ENCODE measurements around the gene USP20.

Gene USP20

GRCh38 chr9:129900263-129901027 is 65.2 kb downstream of the USP20 start:
- H3K4me1 Mint-ChIP-seq: peaks cover 36% of the 10 kb centered on the region

GRCh38 chr9:129901993-129902739 is 66.9 kb downstream of the USP20 start:
- H3K4me3 Mint-ChIP-seq: no peak overlapping the region
- peaks cover 25% of the 10 kb centered on the region for H3K4me1 Mint-ChIP-seq
- peak overlapping the region; percentile 68 for H3K27ac Mint-ChIP-seq
- peaks cover 26% of the 10 kb centered on the region for H3K36me3 Mint-ChIP-seq
- H3K9me3 Mint-ChIP-seq: no peaks in the 10 kb centered on the region
- no peaks in the 10 kb centered on the region for H3K27me3 Mint-ChIP-seq

More at GRCh38 chr9:129900263-129901027, 65.2 kb downstream of the USP20 start:
- H3K27me3 Mint-ChIP-seq: no peaks in the 10 kb centered on the region
- no peaks in the 10 kb centered on the region for H3K9me3 Mint-ChIP-seq
- H3K36me3 Mint-ChIP-seq: peaks cover 30% of the 10 kb centered on the region
- H3K4me3 Mint-ChIP-seq: no peak overlapping the region
- H3K27ac Mint-ChIP-seq: peak overlapping the region; percentile 81

GRCh38 chr9:129902740-129903134 is 67.5 kb downstream of the USP20 start:
- H3K9me3 Mint-ChIP-seq: no peaks in the 10 kb centered on the region
- H3K4me1 Mint-ChIP-seq: peaks cover 25% of the 10 kb centered on the region
- peak overlapping the region; percentile 17 for H3K27ac Mint-ChIP-seq
- H3K27me3 Mint-ChIP-seq: no peaks in the 10 kb centered on the region
- no peak overlapping the region for H3K4me3 Mint-ChIP-seq
- peaks cover 29% of the 10 kb centered on the region for H3K36me3 Mint-ChIP-seq

- Mint-ChIP-seq H3K9me3 (no peaks in the 10 kb centered on the region), H3K27me3 (no peaks in the 10 kb centered on the region), H3K27ac (peak overlapping the region; percentile 74), H3K4me3 (no peak overlapping the region), H3K36me3 (peaks cover 19% of the 10 kb centered on the region), H3K4me1 (peaks cover 13% of the 10 kb centered on the region)
Measured at GRCh38 chr9:129904734-129905133, 69.5 kb downstream of the USP20 start.

DNA sequence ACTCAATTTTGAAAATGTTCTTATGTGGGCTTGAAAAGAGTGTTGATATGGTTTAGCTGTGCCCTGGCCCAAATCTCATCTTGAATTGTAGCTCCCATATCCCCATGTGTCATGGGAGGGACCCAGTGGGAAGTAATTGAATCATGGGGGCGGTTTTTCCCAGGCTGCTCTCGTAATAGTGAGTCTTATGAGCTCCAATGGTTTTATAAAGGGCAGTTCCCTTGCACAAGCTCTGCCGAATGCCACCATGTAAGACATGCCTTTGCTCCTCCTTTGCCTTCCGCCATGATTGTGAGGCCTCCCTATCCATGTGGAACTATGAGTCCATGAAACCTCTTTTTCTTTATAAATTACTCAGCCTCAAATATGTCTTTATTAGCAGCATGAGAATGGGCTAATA is 71.0 kb downstream of the USP20 start:
- H3K36me3 Mint-ChIP-seq: peaks cover 17% of the 10 kb centered on the region
- no peaks in the 10 kb centered on the region for H3K27me3 Mint-ChIP-seq
- H3K4me3 Mint-ChIP-seq: no peak overlapping the region
- peaks cover 21% of the 10 kb centered on the region for H3K4me1 Mint-ChIP-seq
- peak overlapping the region; percentile 74 for H3K27ac Mint-ChIP-seq
- no peaks in the 10 kb centered on the region for H3K9me3 Mint-ChIP-seq

- Mint-ChIP-seq H3K4me3 (no peak overlapping the region), H3K4me1 (peaks cover 18% of the 10 kb centered on the region), H3K27me3 (no peaks in the 10 kb centered on the region), H3K9me3 (no peaks in the 10 kb centered on the region), H3K36me3 (peaks cover 17% of the 10 kb centered on the region), H3K27ac (peak overlapping the region; percentile 84)
Measured at GRCh38 chr9:129907201-129907600, 71.9 kb downstream of the USP20 start.

GRCh38 chr9:129908906-129909305 is 73.6 kb downstream of the USP20 start:
- Mint-ChIP-seq H3K4me3 (no peak overlapping the region), H3K27me3 (no peaks in the 10 kb centered on the region), H3K4me1 (peaks cover 22% of the 10 kb centered on the region), H3K27ac (no peak overlapping the region), H3K36me3 (peaks cover 18% of the 10 kb centered on the region), H3K9me3 (no peaks in the 10 kb centered on the region)

DNA sequence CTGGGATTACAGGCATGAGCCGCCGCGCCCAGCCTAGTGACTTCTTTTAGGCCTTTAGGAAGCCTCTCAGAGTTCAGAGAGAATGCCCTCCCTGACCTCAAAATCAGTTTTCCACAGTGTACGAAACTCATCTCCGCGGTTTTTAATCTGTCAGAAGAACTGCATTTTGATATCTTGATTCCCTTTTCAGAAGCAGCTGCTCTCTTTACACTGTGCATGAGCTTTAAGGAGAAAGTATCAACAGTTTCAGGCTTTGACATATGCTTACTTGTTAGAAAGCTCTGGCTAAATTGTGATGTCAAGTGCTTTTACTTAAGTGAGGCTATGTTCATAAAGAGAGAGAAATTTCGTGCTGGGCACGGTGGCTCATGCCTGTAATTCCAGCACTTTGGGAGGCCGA is 74.6 kb downstream of the USP20 start:
- H3K27ac Mint-ChIP-seq: peak overlapping the region; percentile 8
- H3K36me3 Mint-ChIP-seq: peaks cover 16% of the 10 kb centered on the region
- no peak overlapping the region for H3K4me3 Mint-ChIP-seq
- H3K27me3 Mint-ChIP-seq: no peaks in the 10 kb centered on the region
- H3K4me1 Mint-ChIP-seq: peaks cover 21% of the 10 kb centered on the region
- no peaks in the 10 kb centered on the region for H3K9me3 Mint-ChIP-seq

- Mint-ChIP-seq H3K27ac (peak overlapping the region; percentile 72), H3K36me3 (peaks cover 11% of the 10 kb centered on the region), H3K27me3 (no peaks in the 10 kb centered on the region), H3K9me3 (no peaks in the 10 kb centered on the region), H3K4me1 (peaks cover 18% of the 10 kb centered on the region), H3K4me3 (no peak overlapping the region)
Measured at GRCh38 chr9:129910628-129911567, 75.6 kb downstream of the USP20 start.

GRCh38 chr9:129914051-129914450 is 78.8 kb downstream of the USP20 start:
- H3K4me3 Mint-ChIP-seq: no peak overlapping the region

DNA sequence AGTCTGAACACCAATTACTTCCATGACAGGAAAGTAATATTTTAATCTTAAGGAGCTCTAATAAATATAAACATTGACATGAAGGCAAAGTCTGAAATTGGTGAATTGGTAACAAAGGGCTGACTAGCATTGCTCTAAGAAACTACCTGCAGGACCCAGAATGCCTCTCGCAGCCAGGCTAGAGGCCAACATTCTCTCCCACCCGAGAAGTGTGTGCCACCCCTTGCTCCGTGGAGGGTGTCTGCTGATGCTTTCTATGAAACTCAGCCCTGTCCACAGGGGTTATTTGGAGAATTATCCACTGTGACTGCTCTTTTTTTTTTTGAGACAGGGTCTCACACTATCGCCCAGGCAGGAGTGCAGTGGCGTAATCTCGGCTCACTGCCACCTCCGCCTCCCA is 81.4 kb downstream of the USP20 start:
- H3K9me3 Mint-ChIP-seq: no peaks in the 10 kb centered on the region
- no peak overlapping the region for H3K4me3 Mint-ChIP-seq
- no peaks in the 10 kb centered on the region for H3K27me3 Mint-ChIP-seq
- H3K27ac Mint-ChIP-seq: no peak overlapping the region
- H3K4me1 Mint-ChIP-seq: peaks cover 35% of the 10 kb centered on the region
- peaks cover 12% of the 10 kb centered on the region for H3K36me3 Mint-ChIP-seq

More at GRCh38 chr9:129914051-129914450, 78.8 kb downstream of the USP20 start:
- Mint-ChIP-seq H3K36me3 (peaks cover 10% of the 10 kb centered on the region), H3K27ac (no peak overlapping the region), H3K27me3 (no peaks in the 10 kb centered on the region), H3K4me1 (peaks cover 32% of the 10 kb centered on the region), H3K9me3 (no peaks in the 10 kb centered on the region)

DNA sequence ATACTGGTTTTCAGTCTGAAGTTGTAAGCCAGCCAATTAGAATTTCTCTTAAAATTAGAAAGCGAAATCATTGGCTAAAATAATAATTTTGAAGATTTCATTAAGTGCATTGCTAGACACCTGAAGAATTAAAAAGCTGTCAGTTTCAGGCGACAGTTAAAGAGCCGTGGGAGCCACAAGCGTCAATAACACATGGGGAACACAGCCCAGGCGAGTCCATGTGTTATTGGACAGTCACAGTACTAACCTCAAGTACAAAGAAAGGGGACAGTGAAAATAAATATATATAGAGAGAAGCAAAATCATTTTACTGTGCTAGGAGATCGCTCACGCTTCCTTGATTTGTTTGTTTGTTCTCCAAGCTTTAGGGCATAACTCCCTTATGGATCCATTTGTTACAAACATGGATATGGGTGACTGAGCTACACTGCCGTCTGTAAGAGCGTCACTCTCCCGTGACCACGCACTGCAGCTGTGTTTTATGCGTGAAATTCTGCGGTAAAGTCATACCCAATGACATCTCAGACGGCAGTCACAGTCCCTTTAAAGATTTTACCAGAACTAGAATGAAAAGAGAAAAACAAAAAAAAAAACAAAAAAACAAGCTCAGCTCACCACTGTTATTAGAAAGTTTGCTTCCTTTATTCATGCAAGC is 83.2 kb downstream of the USP20 start:
- H3K4me1 Mint-ChIP-seq: peaks cover 32% of the 10 kb centered on the region
- H3K27me3 Mint-ChIP-seq: no peaks in the 10 kb centered on the region
- no peak overlapping the region for H3K4me3 Mint-ChIP-seq
- H3K27ac Mint-ChIP-seq: peak overlapping the region; percentile 59
- no peaks in the 10 kb centered on the region for H3K9me3 Mint-ChIP-seq
- peaks cover 17% of the 10 kb centered on the region for H3K36me3 Mint-ChIP-seq

DNA sequence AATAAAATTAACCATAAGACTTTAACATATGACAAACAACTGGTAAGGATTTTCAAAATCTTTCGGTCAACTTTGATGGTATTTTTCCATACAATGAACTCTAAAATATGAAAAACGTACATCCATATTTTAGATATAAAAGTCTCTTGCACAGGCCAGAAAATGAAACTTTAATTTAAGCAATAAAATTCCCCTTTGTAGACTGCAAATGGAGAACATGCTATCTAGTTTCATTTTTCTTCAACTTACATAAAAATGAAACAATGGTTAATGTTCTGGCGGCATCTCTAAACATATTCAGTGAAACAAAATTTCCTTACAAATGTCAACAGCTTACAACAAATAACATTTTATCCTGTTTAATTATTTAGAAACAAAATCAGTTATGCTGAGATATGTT is 84.0 kb downstream of the USP20 start:
- peaks cover 37% of the 10 kb centered on the region for H3K4me1 Mint-ChIP-seq
- peaks cover 22% of the 10 kb centered on the region for H3K36me3 Mint-ChIP-seq

DNA sequence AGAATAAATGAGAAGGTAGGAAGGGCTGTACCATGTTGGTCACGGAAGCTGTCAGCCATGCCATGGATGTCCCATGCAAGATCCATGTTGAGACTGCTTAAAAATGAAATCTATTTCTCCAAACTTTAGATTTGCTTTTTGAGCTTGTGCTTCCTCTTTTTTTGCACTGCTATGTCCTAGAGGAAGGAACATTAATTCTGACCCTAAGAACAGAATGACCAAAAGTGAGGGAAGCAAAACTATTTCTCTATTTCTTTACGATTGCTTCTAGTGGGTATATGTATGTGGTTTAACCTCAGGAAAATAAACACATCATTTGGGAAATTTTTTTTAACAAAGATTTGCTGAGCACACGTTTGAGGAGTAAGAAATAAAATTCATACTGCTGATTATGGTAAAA is 84.6 kb downstream of the USP20 start:
- Mint-ChIP-seq H3K27me3 (no peaks in the 10 kb centered on the region), H3K4me3 (no peak overlapping the region), H3K4me1 (peaks cover 37% of the 10 kb centered on the region), H3K36me3 (peaks cover 23% of the 10 kb centered on the region), H3K27ac (peak overlapping the region; percentile 91), H3K9me3 (no peaks in the 10 kb centered on the region)

More for the DNA sequence above, 84.0 kb downstream of the USP20 start:
- H3K9me3 Mint-ChIP-seq: no peaks in the 10 kb centered on the region
- H3K4me3 Mint-ChIP-seq: no peak overlapping the region
- H3K27me3 Mint-ChIP-seq: no peaks in the 10 kb centered on the region
- peak overlapping the region; percentile 91 for H3K27ac Mint-ChIP-seq

DNA sequence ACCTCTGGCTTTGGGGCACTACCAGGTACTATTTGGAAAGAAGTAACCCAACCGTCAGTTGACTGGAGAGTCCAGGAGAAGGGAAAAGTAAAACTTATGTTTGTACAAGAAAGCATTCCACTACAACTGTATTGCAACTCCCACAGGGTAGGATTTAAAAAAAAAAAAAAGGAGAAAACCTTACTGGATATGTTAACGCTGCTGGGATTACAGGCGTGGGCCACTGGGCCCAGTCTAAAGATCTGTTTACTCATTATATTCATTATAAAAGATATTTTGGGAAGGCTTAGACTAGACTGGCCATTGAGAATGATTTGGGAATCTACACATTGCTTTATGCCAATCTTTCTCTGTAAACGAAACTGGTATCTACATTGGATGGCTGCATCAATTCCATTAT is 86.6 kb downstream of the USP20 start:
- Mint-ChIP-seq H3K9me3 (no peaks in the 10 kb centered on the region), H3K4me1 (peaks cover 32% of the 10 kb centered on the region), H3K27ac (peak overlapping the region; percentile 35), H3K36me3 (peaks cover 25% of the 10 kb centered on the region), H3K4me3 (no peak overlapping the region), H3K27me3 (no peaks in the 10 kb centered on the region)
